Breast epithelium (tissue), 4 donors: ENCODE measurements around the gene CENPX. TPM values are rescaled to one million over a fixed set of nuclear protein-coding genes. Genes with fewer than 3 reads are reported as not detected.

Source experiments
- DNase-seq, 2 donors: peaks; one replicate each; pipeline ENCODE4 v3.0.0-alpha.2; 2019; ENCODE audit warnings: low spot score in 2 of 2
- H3K27ac ChIP-seq, 2 donors: fragments of 200-600 bp; sonication (generic) in 1 of 2; one replicate each; pipeline ENCODE4 v1.5.1; 2016 to 2019; ENCODE audit warnings: mild to moderate bottlenecking in 1 of 2
- H3K27me3 ChIP-seq, 2 donors: fragments of 200-600 bp; sonication (generic) in 1 of 2; one replicate each; pipeline versions ENCODE4 v1.5.1 to v1.6.0; 2017 to 2019; ENCODE audit warnings: control low read depth in 1 of 2, mild to moderate bottlenecking in 1 of 2
- H3K36me3 ChIP-seq: fragments of 200-600 bp; one replicate; pipeline ENCODE4 v1.5.1; 2019
- H3K4me1 ChIP-seq, 2 donors: fragments of 200-600 bp; sonication (generic); one replicate each; pipeline ENCODE4 v1.5.1; 2016 to 2019; ENCODE audit warnings: control low read depth in 1 of 2
- H3K4me3 ChIP-seq, 3 donors: fragments of 200-600 bp; sonication (generic); 1 replicate in 2 of 3; 2 replicates in 1 of 3; pipeline ENCODE4 v1.5.1; 2016 to 2019; ENCODE audit warnings: mild to moderate bottlenecking in 3 of 3, moderate library complexity in 2 of 3
- H3K9me3 ChIP-seq, 2 donors: fragments of 200-600 bp; sonication (generic) in 1 of 2; one replicate each; pipeline ENCODE4 v1.5.1; 2016 to 2019; ENCODE audit warnings: control low read depth in 1 of 2
- POLR2A ChIP-seq: fragments of 450-650 bp; IDR thresholded peaks from one replicate; pipeline ENCODE4 v1.6.1; 2016; ENCODE audit warnings: antibody characterized with exemption, mild to moderate bottlenecking, moderate library complexity
- POLR2AphosphoS5 ChIP-seq, 3 donors: sonication (generic); formaldehyde crosslinking; IDR thresholded peaks; one replicate each; pipeline ENCODE4 v1.6.1; 2017; ENCODE audit warnings: antibody characterized with exemption in 3 of 3
- intact Hi-C: fragments of 100-400 bp; cut with DNase I; formaldehyde crosslinking; loops from one replicate; pipeline ENCODE4 v1.15.1; 2023; ENCODE audit warnings: low total_unique reads
- total RNA-seq, 3 donors: library from RNA; depleted of rRNA; stranded (reverse); fragments of >200 nt; gene quantifications; one replicate each; pipeline ENCODE4 v1.1.0, GENCODE V29; 2016
- TF ChIP-seq, protein P1 (sequence below), 3 donors: fragments of 450-650 bp; IDR thresholded peaks; one replicate each; pipeline ENCODE4 v1.5.1; 2016 to 2017; ENCODE audit warnings: antibody characterized with exemption in 3 of 3, mild to moderate bottlenecking in 3 of 3, moderate library complexity in 3 of 3

Gene CENPX
- total RNA-seq, 3 donors from 2014 or later = 79.5 to 94.7 (median 92.5) TPM

- peak in 2 of 3 donors; percentile 52 to 56 for TF ChIP-seq POLR2AphosphoS5 (IDR thresholded peaks at IDR 0.05)
- TF ChIP-seq POLR2A = no peak
- TF ChIP-seq, protein P1, sequence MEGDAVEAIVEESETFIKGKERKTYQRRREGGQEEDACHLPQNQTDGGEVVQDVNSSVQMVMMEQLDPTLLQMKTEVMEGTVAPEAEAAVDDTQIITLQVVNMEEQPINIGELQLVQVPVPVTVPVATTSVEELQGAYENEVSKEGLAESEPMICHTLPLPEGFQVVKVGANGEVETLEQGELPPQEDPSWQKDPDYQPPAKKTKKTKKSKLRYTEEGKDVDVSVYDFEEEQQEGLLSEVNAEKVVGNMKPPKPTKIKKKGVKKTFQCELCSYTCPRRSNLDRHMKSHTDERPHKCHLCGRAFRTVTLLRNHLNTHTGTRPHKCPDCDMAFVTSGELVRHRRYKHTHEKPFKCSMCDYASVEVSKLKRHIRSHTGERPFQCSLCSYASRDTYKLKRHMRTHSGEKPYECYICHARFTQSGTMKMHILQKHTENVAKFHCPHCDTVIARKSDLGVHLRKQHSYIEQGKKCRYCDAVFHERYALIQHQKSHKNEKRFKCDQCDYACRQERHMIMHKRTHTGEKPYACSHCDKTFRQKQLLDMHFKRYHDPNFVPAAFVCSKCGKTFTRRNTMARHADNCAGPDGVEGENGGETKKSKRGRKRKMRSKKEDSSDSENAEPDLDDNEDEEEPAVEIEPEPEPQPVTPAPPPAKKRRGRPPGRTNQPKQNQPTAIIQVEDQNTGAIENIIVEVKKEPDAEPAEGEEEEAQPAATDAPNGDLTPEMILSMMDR (IDR thresholded peaks at IDR 0.05) = peak; percentile 83 to 97 (median 97)
- peak; percentile 78 to 89 for DNase-seq
- H3K27ac ChIP-seq = peak overlapping the region; percentile 61 to 83
- no peaks in the 10 kb centered on the region for H3K36me3 ChIP-seq
- H3K27me3 ChIP-seq = no peaks in the 10 kb centered on the region
- intact Hi-C loops = loop anchor here (5.0 to 10.0 kb wide), 2 partner anchors 54 to 122 kb away; no protein-coding TSS in a partner anchor
- H3K4me3 ChIP-seq = peak overlapping the region; percentile 30 to 90 (median 59)
- H3K4me1 ChIP-seq = peaks cover 4 to 5% of the 10 kb centered on the region in 2 donors
- no peaks in the 10 kb centered on the region for H3K9me3 ChIP-seq
These were observed 8.0 kb upstream of the CENPX start for GRCh38 chr17:82030470-82031302.

GRCh38 chr17:82029990-82030469 is 7.4 kb upstream of the CENPX start:
- intact Hi-C loops = loop anchor here (5.0 to 10.0 kb wide), 2 partner anchors 55 to 122 kb away; no protein-coding TSS in a partner anchor
- Histone ChIP-seq H3K9me3 (no peaks in the 10 kb centered on the region), H3K27me3 (no peaks in the 10 kb centered on the region), H3K27ac (no peak overlapping the region), H3K4me1 (peaks cover 4 to 5% of the 10 kb centered on the region in 2 donors), H3K4me3 (peak overlapping the region; percentile 30 to 90 (median 59)), H3K36me3 (no peaks in the 10 kb centered on the region)
- no peak for DNase-seq
- TF ChIP-seq, protein P1 (IDR thresholded peaks at IDR 0.05) = no peak
- no peak for TF ChIP-seq POLR2AphosphoS5 (IDR thresholded peaks at IDR 0.05)
- TF ChIP-seq POLR2A = no peak

- TF ChIP-seq, protein P1 (IDR thresholded peaks at IDR 0.05) = no peak
- TF ChIP-seq POLR2AphosphoS5 (IDR thresholded peaks at IDR 0.05) (no peak), POLR2A (no peak)
- peaks cover 5% of the 10 kb centered on the region in 2 donors for H3K4me1 ChIP-seq
- no peak overlapping the region for H3K4me3 ChIP-seq
- H3K36me3 ChIP-seq = no peaks in the 10 kb centered on the region
- H3K9me3 ChIP-seq = no peaks in the 10 kb centered on the region
- H3K27ac ChIP-seq = no peak overlapping the region
- no peak for DNase-seq
- intact Hi-C loops = no loop called here
- no peaks in the 10 kb centered on the region for H3K27me3 ChIP-seq
These were observed 6.7 kb upstream of the CENPX start for GRCh38 chr17:82029391-82029790.

- no peak overlapping the region for H3K27ac ChIP-seq
- TF ChIP-seq, protein P1 (IDR thresholded peaks at IDR 0.05) = no peak
- TF ChIP-seq POLR2A (no peak), POLR2AphosphoS5 (IDR thresholded peaks at IDR 0.05) (no peak)
These were observed 6.3 kb upstream of the CENPX start for GRCh38 chr17:82028966-82029365.

DNA sequence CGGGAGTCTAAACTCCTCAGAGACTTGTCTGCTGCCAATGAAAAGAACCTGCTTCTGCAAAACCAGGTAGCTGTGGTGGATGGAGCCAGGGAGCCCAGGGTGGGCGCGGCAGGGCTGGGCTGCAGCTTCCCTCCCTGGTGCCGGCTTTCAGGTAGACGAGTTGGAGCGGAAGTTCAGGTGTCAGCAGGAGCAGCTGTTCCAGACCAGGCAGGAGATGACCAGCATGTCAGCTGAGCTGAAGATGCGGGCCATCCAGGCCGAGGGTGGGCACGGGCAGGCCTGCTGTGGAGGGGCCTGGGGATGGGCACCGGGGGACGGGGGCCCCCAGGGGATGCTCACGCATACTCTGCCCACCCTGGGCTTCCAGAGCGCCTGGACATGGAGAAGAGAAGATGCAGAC is 5.6 kb upstream of the CENPX start:
- no peaks in the 10 kb centered on the region for H3K36me3 ChIP-seq

More at GRCh38 chr17:82028966-82029365, 6.3 kb upstream of the CENPX start:
- H3K4me3 ChIP-seq = no peak overlapping the region
- DNase-seq = no peak
- H3K4me1 ChIP-seq = peaks cover 5 to 9% of the 10 kb centered on the region in 2 donors
- no peaks in the 10 kb centered on the region for H3K27me3 ChIP-seq
- intact Hi-C loops = no loop called here
- no peaks in the 10 kb centered on the region for H3K9me3 ChIP-seq
- H3K36me3 ChIP-seq = no peaks in the 10 kb centered on the region

More for the DNA sequence above, 5.6 kb upstream of the CENPX start:
- no peak overlapping the region for H3K4me3 ChIP-seq
- DNase-seq = no peak
- TF ChIP-seq, protein P1 (IDR thresholded peaks at IDR 0.05) = no peak
- H3K4me1 ChIP-seq = peaks cover 5 to 11% of the 10 kb centered on the region in 2 donors
- no peak overlapping the region for H3K27ac ChIP-seq
- intact Hi-C loops = no loop called here
- no peaks in the 10 kb centered on the region for H3K27me3 ChIP-seq
- no peaks in the 10 kb centered on the region for H3K9me3 ChIP-seq
